ENCODE measurements around the gene CNN1. TPM values are rescaled to one million over a fixed set of nuclear protein-coding genes. Genes with fewer than 3 reads are reported as not detected.
"Not testable (repeated sequence)": the region's sequence is repeated elsewhere in the genome, so short reads cannot be mapped to it uniquely, and the experiment has no call there.

The CNN1 gene
- polyA plus RNA-seq, 12 donors, result 37.7 to 129 (median 108) TPM; not detected in 1

DNA sequence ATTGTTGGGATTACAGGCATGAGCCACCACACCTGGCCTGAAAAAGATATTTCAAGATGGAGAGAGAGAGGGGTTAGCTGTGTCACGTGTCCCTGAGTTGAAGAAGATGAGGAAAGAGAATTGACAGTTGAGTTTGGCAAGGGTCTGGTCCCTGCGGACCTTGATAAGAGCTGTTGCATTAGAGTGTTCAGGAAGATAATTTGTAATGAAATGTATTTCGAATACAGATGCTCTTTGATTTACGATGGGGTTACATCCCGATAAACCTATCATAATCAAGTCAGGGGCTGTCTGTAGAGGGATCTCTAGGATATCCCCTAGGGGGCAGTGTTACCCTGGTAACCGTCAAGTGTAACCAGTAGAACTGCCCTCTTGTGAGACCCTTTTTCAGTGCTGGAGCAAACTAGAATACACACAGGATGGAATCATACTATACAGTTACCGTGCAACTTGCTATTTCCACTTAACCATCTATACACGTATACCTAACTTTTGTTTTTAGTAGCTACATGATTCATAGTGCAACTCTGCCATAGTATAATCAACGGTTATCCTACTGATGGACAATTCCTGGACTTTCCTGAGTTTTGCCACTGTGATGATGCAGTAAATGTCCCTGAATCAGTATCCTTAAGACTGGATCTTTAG is 21.9 kb downstream of the CNN1 start:
- no peak for DNase-seq

DNA sequence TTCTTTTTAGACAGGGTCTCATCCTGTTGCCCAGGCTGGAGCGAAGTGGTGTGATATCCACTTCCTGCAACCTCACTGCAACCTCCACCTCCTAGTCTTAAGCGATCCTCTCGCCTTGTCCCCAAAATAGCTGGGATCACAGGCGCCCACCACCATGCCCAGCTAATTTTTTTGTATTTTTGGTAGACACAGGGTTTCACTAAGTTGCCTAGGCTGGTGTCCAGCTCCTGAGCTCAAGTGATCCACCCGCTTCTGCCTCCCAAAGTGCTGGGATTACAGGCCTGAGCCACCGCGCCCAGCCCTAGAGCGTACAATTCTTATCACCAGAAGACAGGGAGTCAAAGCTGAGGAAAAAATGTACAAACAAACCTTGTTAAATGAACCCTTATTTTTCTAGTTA is 24.9 kb downstream of the CNN1 start:
- DNase-seq, result no peak

DNA sequence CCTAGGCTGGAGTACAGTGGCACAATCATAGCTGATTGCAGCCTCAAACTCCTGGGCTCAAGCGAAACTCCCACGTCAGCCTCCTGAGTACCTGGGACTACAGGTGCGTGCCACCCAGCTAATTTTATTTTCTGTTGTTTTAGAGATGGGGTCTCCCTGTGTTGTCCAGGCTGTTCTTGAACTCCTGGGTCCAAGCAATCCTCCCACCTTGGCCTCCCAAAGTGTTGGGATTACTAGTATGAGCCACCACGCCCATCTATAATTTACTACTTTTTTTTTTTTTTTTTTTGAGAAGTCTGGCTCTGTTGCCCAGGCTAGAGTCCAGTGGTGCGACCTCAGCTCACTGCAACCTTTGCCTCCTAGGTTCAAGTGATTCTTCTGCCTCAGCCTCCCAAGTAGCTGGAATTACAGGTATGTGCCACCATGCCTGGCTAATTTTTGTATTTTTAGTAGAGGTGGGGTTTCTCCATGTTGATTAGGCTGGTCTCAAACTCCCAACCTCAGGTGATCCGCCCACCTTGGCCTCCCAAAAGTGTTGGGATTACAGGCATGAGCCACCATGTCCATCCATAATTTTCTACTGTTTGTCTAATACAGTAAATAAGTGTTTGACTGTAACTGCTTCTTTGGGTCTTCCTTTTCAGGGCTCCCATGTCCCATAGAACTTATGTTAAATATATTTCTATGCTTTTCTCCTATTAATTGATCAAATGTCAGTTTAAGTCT is 25.6 kb downstream of the CNN1 start:
- not testable (repeated sequence) for DNase-seq

DNA sequence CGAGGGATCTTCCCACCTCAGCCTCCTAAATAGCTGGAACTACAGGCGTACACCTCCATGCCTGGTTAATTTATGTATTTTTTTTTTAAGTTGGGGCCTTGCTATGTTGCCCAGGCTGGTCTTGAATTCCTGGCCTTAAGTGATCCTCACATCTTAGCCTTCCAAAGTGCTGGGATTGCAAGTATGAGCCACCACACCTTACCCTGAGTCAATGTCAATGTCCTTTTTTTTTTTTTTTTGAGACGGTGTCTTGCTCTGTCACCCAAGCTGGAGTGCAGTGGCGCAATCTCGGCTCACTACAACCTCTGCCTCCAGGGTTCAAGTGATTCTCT is 27.0 kb downstream of the CNN1 start:
- not testable (repeated sequence) for DNase-seq

DNA sequence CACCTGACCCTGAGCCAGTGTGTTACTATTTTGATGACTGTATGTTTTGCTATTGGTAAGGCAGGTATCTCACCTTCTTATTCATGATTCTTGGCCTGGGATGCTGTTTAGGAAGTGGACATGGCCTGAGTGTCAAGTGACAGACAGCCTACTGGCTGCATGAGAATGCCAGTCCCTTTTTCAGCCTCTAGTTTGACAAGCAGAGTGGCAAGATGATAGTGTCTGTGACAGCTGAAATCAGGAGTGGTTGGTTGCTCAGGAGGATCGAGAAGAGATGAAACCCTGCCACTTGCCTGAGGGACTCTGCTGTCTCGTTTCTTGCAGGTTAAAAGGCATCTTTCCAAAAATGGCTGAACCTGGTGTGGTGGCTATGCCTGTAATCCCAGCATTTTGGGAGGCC is 27.5 kb downstream of the CNN1 start:
- DNase-seq, result no peak

DNA sequence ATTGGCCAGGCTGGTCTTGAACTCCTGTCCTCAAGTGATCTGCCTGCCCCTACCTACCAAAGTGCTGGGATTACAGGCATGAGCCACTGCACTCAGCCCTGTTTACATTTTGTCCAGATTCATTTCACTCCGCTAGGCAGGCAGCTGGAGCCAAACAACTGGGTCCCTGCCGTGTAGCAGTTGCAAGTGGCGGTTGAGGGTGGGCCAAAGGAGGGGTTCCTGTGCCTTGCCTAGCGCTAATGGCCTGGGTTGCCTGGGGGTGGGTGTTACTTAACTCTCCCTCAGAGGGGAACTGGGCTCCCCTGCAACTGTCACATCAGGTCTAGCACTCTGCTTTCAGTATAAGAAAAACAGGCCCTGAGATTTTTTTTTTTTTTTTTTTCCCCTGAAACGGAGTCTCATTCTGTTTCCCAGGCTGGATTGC is 31.4 kb downstream of the CNN1 start:
- no peak for DNase-seq

DNA sequence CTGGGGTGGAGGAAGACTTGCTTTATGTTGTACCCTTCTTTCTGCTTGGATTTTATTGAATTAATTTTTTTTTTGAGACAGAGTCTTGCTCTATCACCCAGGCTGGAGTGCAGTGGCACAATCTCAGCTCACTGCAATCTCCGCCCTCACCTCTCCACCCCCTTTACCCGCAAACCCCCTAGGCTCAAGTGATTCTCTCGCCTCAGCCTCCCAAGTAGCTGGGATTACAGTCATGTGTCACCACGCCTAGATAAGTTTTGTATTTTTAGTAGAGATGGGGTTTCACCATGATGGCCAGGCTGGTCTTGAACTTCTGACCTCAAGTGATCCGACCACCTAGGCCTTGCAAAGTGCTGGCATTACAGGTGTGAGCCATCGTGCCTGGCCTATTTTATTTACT is 34.7 kb downstream of the CNN1 start:
- not testable (repeated sequence) for DNase-seq

DNA sequence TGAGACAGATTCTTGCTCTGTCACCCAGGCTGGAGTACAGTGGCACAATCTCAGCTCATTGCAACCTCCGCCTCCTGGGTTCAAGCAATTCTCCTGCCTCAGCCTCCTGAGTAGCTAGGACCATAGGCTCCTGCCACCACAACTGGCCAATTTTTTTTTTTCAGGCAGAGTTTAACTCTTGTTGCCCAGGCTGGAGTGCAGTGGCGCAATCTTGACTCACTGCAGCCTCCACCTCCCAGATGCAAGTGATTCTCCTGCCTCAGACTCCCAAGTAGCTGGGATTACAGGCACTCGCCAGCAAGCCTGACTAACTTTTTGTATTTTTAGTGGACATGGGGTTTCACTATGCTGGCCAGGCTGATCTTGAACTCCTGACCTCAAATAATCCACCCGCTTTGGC is 35.1 kb downstream of the CNN1 start:
- not testable (repeated sequence) for DNase-seq

DNA sequence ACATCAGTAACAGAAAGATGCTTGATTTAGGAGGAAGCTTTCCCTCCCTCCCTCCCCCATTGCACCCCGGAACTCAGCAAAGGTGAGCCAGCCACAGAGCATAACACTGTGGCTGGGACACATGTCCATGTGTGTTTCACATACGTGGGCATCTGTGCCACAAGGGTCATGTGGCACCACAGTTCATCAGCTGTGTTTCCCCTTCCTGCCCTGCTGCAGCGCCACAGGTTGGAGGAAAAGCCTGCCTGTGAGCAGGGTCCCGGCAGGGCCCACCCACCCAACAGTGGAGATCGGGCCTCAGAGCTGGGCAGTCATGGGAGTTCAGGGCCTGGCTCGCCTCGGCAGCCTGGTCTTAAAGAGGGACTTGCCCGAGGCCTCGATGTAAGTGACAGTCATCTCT is 36.0 kb downstream of the CNN1 start:
- no peak for DNase-seq

DNA sequence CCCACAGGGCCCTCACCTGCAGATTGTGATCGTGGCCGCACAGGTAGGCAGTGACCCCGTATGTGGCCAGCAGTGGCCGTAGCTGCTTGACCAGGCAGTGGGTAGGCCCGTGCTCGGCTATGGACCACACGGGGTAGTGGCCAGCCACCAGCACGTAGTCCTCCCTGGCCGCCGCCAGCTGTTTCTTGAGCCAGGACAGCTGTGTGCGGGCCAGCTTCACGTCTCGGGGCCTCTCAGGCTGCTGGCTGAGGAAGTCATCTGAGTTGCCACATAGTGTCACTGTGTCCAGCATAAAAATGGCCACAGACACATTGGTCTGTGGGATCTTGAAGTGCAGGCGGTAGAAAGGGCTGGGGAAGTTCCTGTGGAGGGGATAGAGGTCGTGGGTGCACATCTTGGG is 37.6 kb downstream of the CNN1 start:
- no peak for DNase-seq

DNA sequence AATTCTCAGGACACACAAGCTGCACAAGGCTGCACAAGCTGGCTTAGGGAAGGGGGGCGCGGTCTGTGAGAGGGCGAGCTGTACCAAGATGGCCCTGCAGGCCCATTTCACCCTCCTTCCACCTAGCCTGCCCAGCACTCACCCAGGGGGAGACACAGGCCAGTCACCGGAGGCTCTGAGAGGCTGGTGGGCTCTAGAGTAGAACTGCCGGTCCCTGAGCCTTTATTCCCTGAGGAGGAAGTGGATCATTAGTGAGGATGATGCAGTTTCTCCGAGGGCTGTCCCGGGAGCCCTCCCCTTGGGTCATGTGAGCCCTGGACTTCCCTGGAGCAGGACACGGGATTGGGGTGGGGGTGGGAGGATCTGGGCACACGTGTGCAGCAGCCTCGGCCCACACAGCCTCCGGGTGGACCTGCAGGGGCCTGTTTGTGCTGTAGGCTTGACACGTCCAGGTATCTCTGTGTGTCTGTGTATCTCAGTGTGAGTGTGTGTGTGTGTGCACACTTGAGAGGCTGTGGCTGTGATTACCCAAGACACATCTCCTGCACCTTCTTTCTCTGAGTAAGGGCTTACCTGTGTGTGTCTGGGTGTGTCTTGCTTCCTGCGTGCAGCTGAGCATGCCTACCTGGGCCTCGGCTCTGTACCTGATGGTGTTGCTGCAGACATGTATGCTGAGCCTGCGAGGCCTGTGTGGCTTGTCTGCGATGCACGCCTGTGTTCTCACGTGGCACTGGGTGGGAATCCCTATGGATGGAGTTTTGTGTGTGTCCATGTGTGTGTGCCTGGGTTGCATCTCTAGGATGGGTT is 39.0 kb downstream of the CNN1 start, which contains the start of gene ACP5:
TSS of gene ACP5 (minus strand) at position 195 of the 807 bp plus-strand sequence. CDS start 328 bp downstream, outside the sequence.
- DNase-seq, result no peak

DNA sequence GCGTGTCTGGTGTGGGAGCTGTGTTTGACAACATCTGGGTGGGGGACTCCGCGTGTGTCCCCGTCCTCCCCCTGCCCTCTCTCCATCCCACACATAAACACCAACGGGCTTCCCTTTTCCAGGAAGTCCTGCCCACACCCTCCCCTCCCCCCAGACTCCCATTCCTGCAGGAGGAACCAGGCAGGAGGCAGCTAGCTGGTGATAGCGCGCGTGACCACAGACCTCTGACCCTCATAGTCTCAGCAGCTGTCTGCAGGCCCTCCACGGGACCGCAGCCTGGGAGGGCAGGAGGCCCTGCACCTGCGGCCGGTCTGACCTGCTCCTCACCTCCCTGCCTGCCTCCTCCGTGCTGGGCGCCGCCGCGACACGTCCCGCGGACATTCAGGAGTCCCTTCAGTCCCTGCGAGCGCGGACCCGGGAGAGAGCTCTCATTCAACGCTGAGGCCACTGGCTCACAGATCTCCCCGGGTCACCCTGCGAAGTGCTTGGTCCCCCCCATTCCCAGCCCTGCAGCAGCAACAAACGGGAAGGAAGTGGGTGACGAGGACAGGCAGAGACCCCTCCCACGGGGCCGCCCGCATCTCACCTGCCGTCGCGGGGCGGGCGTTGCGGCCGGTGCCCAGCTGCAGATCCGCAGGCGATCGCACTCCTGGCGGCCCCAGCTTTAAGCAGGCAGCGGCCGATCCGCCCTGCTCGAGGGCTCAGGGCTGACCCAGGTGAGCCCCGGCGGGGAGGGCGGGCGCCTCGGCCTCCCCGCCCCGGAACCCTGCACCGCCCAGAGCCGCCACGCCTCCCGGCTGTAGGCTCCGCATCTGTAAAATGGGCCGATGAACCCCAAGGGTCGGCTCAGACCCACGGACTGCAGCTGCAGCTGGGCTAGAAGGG is 39.8 kb downstream of the CNN1 start:
- DNase-seq, result no peak

DNA sequence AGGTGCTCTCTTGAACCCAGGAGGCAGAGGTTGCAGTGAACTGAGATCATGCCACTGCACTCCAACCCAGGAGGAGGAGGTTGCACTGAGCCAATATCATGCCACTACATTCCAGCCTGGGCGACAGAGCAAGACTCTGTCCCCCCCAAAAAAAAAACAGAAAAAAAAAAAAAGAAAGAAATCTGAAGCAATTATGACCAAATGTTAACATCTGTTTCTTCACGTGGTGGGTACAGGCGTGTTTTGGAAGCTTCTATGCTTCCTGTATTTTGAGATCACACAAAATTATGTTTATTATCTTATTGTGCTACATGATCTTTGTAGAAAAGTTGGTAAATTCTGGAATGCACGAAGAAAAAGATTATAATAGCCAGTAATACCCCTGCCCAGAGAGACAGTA is 41.5 kb downstream of the CNN1 start:
- DNase-seq, result no peak

DNA sequence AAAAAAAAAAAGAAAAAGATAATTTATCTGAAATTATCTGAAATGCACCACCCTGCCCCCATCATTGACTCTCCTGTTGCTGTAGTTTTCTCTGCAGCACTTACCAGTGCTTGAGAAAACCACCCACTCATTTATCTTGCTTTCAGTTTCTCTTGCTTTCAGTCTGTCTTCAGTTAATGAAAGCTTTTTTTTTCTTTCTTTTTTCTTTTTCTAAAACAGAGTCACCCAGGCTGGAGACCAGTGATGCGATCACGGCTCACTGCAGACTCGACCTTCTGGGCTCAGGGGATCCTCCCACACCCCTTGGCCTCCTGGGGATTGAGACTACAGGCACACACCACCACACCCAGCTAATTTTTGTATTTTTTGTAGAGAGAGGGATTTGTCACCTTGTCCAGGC is 43.1 kb downstream of the CNN1 start:
- DNase-seq, result no peak

DNA sequence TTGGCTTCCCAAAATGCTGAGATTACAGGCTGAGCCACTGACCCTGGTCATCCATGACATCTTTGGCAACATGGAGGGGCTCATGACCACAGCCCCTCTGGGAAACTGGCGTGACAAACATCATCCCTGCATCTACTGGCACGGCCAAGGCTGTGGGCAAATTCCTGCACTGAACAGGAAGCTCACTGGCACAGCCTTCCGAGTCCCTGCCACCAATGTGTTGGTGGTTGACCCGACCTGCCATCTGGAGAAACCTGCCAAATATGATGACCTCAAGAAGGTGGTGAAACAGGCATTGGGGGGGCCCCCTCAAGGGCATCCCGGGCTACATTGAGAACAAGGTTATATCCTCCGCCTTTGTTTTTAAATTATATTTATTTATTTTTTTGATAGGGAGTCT is 47.7 kb downstream of the CNN1 start:
- no peak for DNase-seq

DNA sequence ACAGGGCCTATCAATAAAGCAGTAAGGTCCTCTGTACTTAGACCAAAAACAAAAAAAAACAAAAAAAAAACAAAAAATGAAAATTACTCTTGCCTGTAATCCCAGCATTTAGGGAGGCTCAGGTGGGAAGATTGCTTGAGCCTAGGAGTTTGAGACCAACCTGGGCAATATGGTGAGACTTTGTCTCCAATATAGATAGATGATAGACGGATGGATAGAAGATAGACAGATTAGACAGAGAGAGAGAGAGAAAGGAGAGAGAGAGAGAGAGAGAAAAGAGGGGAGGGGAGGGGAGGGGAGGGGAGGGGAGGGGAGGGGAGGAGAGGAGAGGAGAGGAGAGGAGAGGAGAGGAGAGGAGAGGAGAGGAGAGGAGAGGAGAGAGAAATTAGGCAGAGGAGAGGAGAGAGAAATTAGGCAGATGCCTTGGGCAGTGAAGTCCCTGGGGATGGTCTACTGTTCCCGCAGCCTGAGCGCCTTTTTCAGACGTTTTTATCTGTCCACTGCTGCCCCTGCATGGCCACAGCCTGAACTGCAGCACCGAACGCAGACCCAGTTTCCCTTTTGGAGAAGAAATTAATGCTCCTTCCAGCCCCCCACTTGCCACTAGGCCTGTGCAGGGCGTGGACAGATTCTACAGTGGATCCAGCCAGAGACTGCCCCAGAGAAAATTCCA is 48.8 kb downstream of the CNN1 start:
- DNase-seq, result peak; percentile 75

DNA sequence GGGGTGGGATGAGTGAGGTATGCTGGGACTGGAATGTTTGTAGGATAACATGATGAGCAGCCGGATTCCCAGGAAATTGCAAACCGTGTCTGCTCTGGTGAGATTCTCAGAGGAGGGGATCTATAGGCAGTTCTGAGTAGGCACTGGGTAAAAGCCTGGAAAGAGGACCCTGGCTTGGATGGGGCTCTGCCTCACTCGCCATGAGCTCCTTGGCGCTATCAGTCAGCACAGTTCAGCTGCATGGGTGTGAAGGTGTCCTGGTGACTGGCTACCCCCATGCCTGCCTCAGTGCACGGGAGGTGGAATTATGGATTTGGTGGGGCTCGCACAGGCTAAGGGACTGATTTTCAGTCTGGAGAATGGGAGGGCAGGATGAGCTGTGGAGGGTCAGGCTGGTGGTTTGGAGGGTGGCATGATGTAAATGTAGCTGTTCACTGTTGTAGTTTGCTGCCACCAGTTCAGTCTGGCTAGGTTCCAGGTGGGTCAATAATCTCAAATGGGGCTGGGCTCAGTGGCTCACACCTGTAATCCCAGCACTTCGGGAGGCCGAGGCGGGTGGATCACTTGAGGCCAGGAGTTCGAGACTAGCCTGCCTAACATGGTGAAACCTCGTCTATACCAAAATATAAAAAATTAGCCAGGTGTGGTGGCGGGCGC is 49.5 kb downstream of the CNN1 start:
- no peak for DNase-seq

DNA sequence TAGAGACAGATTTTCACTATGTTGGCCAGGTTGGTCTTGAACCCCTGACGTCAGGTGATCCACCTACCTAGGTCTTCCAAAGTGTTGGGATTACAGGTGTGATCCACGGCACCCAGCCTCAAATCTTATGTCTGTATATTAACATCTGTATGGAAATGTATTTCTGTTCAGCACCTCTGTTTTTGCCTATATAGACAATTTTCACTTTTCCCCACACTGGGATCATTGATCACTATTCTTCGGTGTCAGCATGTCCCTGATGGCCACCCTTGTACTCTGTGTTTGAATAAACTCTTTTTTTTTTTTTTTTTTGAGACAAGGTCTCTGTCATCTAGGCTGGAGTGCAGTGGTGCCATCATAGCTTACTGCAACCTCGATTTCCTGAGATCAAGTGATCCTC is 55.4 kb downstream of the CNN1 start:
- no peak for DNase-seq

DNA sequence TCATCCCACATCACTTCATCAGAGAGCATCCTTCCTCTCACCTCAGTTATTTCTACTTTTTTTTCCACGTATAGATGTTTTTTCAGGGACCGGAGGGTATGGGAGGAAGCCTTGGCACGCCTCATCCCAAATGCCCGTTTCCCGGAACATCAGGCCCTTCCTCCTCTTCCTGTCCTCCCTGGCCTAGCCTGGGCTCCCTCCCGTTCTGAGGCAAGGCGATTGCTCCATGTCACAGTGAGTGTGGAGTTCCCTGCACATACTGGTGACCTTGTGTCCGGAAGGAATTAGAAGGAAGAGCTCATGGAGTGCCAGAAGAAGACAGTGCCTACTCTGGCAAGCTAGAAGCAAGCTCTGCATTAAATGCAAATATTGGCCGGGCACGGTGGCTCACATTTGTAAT is 57.5 kb downstream of the CNN1 start:
- DNase-seq, result no peak

All from muscle of arm (tissue), 12 donors.